Epithelial cell of proximal tubule (primary cell): ENCODE results near the gene ERICH6B. TPM values are rescaled to one million over a fixed set of nuclear protein-coding genes. Genes with fewer than 3 reads are reported as not detected.
A peak's percentile ranks its signal among the peaks of the same experiment; 100 is the strongest.

Source experiments
- DNase-seq: peaks from one replicate; pipeline ENCODE4 v3.0.0-alpha.2; 2011; ENCODE audit warnings: low read depth
- H3K4me3 ChIP-seq: 2 replicates; pipeline ENCODE4 v1.5.1; 2011; ENCODE audit warnings: low read depth, mild to moderate bottlenecking, low read length
- CTCF ChIP-seq: conservative IDR thresholded peaks from 2 replicates; pipeline ENCODE4 v1.5.1; 2012; ENCODE audit warnings: low read depth, mild to moderate bottlenecking, low read length
- total RNA-seq: library from RNA; depleted of rRNA; stranded (reverse); fragments of >200 nt; gene quantifications from 2 replicates; pipeline ENCODE4 v1.2.3, GENCODE V29; 2015

The ERICH6B gene
- total RNA-seq, 1 donor from 2014 or later: not detected

- TF ChIP-seq CTCF: no peak
- DNase-seq: no peak
- H3K4me3 ChIP-seq: no peak overlapping the region
Measured at GRCh38 chr13:45630791-45631190, 15.3 kb upstream of the ERICH6B start.

GRCh38 chr13:45629940-45630339 is 14.4 kb upstream of the ERICH6B start:
- no peak overlapping the region for H3K4me3 ChIP-seq
- no peak for TF ChIP-seq CTCF
- no peak for DNase-seq

- no peak for DNase-seq
- no peak overlapping the region for H3K4me3 ChIP-seq
- TF ChIP-seq CTCF: no peak
Measured at GRCh38 chr13:45628094-45628493, 12.6 kb upstream of the ERICH6B start.

- no peak for DNase-seq
- no peak for TF ChIP-seq CTCF
- no peak overlapping the region for H3K4me3 ChIP-seq
Measured at GRCh38 chr13:45627656-45628055, 12.1 kb upstream of the ERICH6B start.

- DNase-seq: no peak
- no peak for TF ChIP-seq CTCF
- no peak overlapping the region for H3K4me3 ChIP-seq
Measured at GRCh38 chr13:45626731-45627374, 11.3 kb upstream of the ERICH6B start.

- peak; percentile 66 for TF ChIP-seq CTCF
- DNase-seq: no peak
- no peak overlapping the region for H3K4me3 ChIP-seq
Measured at GRCh38 chr13:45623516-45624090, 8.1 kb upstream of the ERICH6B start.

- TF ChIP-seq CTCF: no peak
- H3K4me3 ChIP-seq: no peak overlapping the region
Measured at GRCh38 chr13:45621950-45622349, 6.4 kb upstream of the ERICH6B start.

More at GRCh38 chr13:45621950-45622349, 6.4 kb upstream of the ERICH6B start:
- no peak for DNase-seq
